Panc1 (cell line): ENCODE data around the gene PRPS1L1. TPM values are rescaled to one million over a fixed set of nuclear protein-coding genes. Genes with fewer than 3 reads are reported as not detected.

Experiments
- ATAC-seq: fragments of 200-7000 bp; cut with Tn5 transposase; 2 replicates; pipeline ENCODE4 v1.9.1; 2020; ENCODE audit warnings: mild to moderate bottlenecking, moderate library complexity
- Bru-seq: library from RNA; stranded (reverse); fragments of 400-500 nt; gene quantifications from one replicate; lab custom pipeline; 2021; lab: Mats Ljungman, UMichigan
- BruChase-seq, 2 experiments: library from RNA; stranded (reverse); fragments of 400-500 nt; gene quantifications; one replicate each; lab custom pipeline; 2021; lab: Mats Ljungman, UMichigan
- BruUV-seq: library from RNA; stranded (reverse); fragments of 400-500 nt; replicated peaks from 2 replicates; lab custom pipeline; 2021; lab: Mats Ljungman, UMichigan
- CTCF ChIA-PET: fragments of 300-600 bp; sonication (Branson Sonifier 250); formaldehyde crosslinking; loops from one replicate; lab custom pipeline; 2022; ENCODE audit warnings: antibody characterized with exemption; lab: Charles Lee
- POLR2A ChIA-PET: fragments of 300-600 bp; sonication (Branson Sonifier 250); formaldehyde crosslinking; loops from one replicate; lab custom pipeline; 2022; ENCODE audit warnings: antibody characterized with exemption; lab: Charles Lee
- DNase-seq: peaks from one replicate; pipeline ENCODE4 v3.0.0-alpha.2; 2010; ENCODE audit warnings: low read depth, low spot score
- H3K27ac ChIP-seq: 2 replicates; pipeline ENCODE4 v1.5.1; 2011; ENCODE audit warnings: mild to moderate bottlenecking, low read length, inconsistent platforms
- H3K27me3 ChIP-seq: fragments of 200-500 bp; sonication (Bioruptor generic); 2 replicates; pipeline ENCODE4 v1.6.0; 2014; ENCODE audit warnings: low read length, inconsistent platforms; ENCODE audit not compliant: control insufficient read depth, insufficient read depth
- H3K36me3 ChIP-seq: fragments of 200-500 bp; sonication (Bioruptor generic); 2 replicates; pipeline ENCODE4 v1.5.1; 2014; ENCODE audit warnings: inconsistent platforms, mild to moderate bottlenecking, low read length, moderate library complexity; ENCODE audit not compliant: control insufficient read depth, insufficient read depth
- H3K4me1 ChIP-seq: 2 replicates; pipeline ENCODE4 v1.5.1; 2011; ENCODE audit warnings: inconsistent platforms, mild to moderate bottlenecking, low read length, moderate library complexity; ENCODE audit not compliant: control insufficient read depth, insufficient read depth
- H3K4me3 ChIP-seq, 2 experiments: 2 replicates each; pipeline ENCODE4 v1.5.1; 2011 to 2012; ENCODE audit warnings: low read depth in 2 of 2, low read length in 2 of 2, mild to moderate bottlenecking in 2 of 2, inconsistent platforms in 1 of 2, moderate library complexity in 1 of 2
- H3K9me3 ChIP-seq: fragments of 200-500 bp; sonication (Bioruptor generic); 2 replicates; pipeline ENCODE4 v1.5.1; 2014; ENCODE audit warnings: low read depth, mild to moderate bottlenecking, inconsistent platforms, low read length, moderate library complexity; ENCODE audit not compliant: control insufficient read depth, insufficient read depth
- POLR2AphosphoS5 ChIP-seq: IDR thresholded peaks from 2 replicates; pipeline ENCODE4 v1.6.1; 2012; ENCODE audit warnings: mild to moderate bottlenecking, low read depth, low read length, moderate library complexity
- SIN3A ChIP-seq: IDR thresholded peaks from 2 replicates; pipeline ENCODE4 v1.6.1; 2012; ENCODE audit warnings: low read depth, mild to moderate bottlenecking, low read length, moderate library complexity, borderline replicate concordance; ENCODE audit not compliant: insufficient read depth
- TCF7L2 ChIP-seq: IDR thresholded peaks from 2 replicates; pipeline ENCODE4 v1.6.1; 2011; ENCODE audit warnings: mild to moderate bottlenecking, low read depth, low read length, inconsistent platforms
- in situ Hi-C: cut with HindIII; loops from 2 replicates; pipeline ENCODE4 v1.10.0; 2016; ENCODE audit warnings: low sequenced_read_pairs, low pct_unique_long_range_greater_than_20kb
- intact Hi-C: fragments of 100-400 bp; cut with micrococcal nuclease; formaldehyde crosslinking; loops from one replicate; pipeline ENCODE4 v1.10.0; 2022; ENCODE audit not compliant: unreplicated experiment
- long read RNA-seq: library from polyadenylated mRNA; unstranded; transcript quantifications from one replicate; pipeline ENCODE4 v2.0.0, GENCODE V29; 2021; ENCODE audit not compliant: unreplicated experiment
- polyA plus RNA-seq: library from polyadenylated mRNA; unstranded; fragments of >200 nt; gene quantifications from one replicate; pipeline ENCODE4 v1.2.1, GENCODE V29; 2012; ENCODE audit warnings: missing spikeins; ENCODE audit not compliant: insufficient read length
- total RNA-seq: library from RNA; stranded (reverse); gene quantifications from one replicate; pipeline ENCODE4 v1.2.1, GENCODE V29; 2021; ENCODE audit not compliant: unreplicated experiment
- TF ChIP-seq, protein P1 (sequence below), 2 experiments: IDR thresholded peaks; 2 replicates each; pipeline ENCODE4 v1.6.1; 2011 to 2012; ENCODE audit warnings: low read depth in 2 of 2, control low read depth in 1 of 2, low read length in 1 of 2, mild to moderate bottlenecking in 1 of 2, moderate library complexity in 1 of 2; ENCODE audit not compliant: insufficient read depth in 1 of 2
- TF ChIP-seq, protein P2 (sequence below): fragments of 450-650 bp; IDR thresholded peaks from 2 replicates; pipeline ENCODE4 v1.5.1; 2017; ENCODE audit warnings: mild to moderate bottlenecking

The PRPS1L1 gene
- total RNA-seq (not detected), Bru-seq, nascent RNA (not detected), BruChase-seq, experiment 1, labeled RNA remaining after a 2-hour chase (not detected), BruChase-seq, experiment 2, labeled RNA remaining after a 6-hour chase (not detected)
- not detected for polyA plus RNA-seq
- long read RNA-seq = 0 reads

DNA sequence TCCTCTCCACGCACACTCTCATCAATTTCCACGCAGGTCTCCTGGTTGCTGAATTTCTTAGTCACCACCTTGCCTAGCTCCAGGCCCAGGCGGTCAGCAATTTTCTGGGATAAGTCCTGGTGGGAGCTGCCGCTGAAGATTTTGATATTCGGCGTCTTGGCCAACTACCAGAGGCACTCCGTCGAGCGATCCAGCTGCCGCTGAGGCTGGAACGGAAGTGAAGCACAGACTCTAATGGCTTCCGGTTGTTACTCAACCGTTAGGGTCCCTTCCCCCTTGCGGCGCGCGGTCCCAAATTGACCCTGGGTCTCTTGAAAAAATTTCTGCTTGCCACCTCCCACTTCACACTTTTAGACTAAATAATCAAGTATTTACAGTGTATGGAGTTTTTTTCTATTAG is at the start of gene PRPS1L1:
PRPS1L1 (minus strand) TSS at position 219 of the 400 bp plus-strand sequence.
- POLR2A ChIA-PET = no interaction called here
- no peak for DNase-seq
- TF ChIP-seq SIN3A (no peak), POLR2AphosphoS5 (no peak), TCF7L2 (no peak)
- TF ChIP-seq, protein P1, sequence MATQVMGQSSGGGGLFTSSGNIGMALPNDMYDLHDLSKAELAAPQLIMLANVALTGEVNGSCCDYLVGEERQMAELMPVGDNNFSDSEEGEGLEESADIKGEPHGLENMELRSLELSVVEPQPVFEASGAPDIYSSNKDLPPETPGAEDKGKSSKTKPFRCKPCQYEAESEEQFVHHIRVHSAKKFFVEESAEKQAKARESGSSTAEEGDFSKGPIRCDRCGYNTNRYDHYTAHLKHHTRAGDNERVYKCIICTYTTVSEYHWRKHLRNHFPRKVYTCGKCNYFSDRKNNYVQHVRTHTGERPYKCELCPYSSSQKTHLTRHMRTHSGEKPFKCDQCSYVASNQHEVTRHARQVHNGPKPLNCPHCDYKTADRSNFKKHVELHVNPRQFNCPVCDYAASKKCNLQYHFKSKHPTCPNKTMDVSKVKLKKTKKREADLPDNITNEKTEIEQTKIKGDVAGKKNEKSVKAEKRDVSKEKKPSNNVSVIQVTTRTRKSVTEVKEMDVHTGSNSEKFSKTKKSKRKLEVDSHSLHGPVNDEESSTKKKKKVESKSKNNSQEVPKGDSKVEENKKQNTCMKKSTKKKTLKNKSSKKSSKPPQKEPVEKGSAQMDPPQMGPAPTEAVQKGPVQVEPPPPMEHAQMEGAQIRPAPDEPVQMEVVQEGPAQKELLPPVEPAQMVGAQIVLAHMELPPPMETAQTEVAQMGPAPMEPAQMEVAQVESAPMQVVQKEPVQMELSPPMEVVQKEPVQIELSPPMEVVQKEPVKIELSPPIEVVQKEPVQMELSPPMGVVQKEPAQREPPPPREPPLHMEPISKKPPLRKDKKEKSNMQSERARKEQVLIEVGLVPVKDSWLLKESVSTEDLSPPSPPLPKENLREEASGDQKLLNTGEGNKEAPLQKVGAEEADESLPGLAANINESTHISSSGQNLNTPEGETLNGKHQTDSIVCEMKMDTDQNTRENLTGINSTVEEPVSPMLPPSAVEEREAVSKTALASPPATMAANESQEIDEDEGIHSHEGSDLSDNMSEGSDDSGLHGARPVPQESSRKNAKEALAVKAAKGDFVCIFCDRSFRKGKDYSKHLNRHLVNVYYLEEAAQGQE (IDR thresholded peaks at IDR 0.05; ENCODE audit: insufficient read depth in 1 of 2, low read depth in 2 of 2, low read length in 1 of 2) = no peak
- TF ChIP-seq, protein P2, sequence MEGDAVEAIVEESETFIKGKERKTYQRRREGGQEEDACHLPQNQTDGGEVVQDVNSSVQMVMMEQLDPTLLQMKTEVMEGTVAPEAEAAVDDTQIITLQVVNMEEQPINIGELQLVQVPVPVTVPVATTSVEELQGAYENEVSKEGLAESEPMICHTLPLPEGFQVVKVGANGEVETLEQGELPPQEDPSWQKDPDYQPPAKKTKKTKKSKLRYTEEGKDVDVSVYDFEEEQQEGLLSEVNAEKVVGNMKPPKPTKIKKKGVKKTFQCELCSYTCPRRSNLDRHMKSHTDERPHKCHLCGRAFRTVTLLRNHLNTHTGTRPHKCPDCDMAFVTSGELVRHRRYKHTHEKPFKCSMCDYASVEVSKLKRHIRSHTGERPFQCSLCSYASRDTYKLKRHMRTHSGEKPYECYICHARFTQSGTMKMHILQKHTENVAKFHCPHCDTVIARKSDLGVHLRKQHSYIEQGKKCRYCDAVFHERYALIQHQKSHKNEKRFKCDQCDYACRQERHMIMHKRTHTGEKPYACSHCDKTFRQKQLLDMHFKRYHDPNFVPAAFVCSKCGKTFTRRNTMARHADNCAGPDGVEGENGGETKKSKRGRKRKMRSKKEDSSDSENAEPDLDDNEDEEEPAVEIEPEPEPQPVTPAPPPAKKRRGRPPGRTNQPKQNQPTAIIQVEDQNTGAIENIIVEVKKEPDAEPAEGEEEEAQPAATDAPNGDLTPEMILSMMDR = no peak
- Histone ChIP-seq H3K4me3 (no peak within 1 kb of the TSS), H3K27ac (no peak within 1 kb of the TSS), H3K4me1 (no peaks in the 10 kb centered on the region), H3K36me3 (no peaks in the 10 kb centered on the region), H3K27me3 (no peaks in the 10 kb centered on the region), H3K9me3 (no peaks in the 10 kb centered on the region)
- BruUV-seq = no TSS peak
- in situ Hi-C loops (no loop called here), intact Hi-C loops (no loop called here)
- CTCF ChIA-PET = no interaction called here
- ATAC-seq = no peak

DNA sequence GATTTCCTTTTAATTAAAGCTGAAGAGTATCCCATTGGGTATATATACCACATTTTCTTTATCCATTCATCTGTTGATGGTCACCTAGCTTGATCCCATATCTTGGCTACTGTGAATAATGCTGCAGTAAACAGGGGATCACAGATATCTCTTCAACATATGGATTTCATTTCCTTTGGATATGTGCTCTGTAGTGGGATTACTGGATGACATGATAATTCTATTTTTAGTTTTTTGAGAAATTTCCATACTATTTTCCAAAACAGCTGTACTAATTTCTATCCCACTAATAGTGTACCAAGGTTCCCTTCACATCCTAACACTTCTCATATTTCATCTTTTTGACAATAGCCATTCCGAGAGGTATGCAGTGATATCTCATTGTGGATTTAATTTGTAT is 48.8 kb upstream of the PRPS1L1 start:
- TF ChIP-seq, protein P1 (IDR thresholded peaks at IDR 0.05; ENCODE audit: insufficient read depth in 1 of 2, low read depth in 2 of 2, low read length in 1 of 2) = no peak
- no peak for TF ChIP-seq SIN3A
- no peak for TF ChIP-seq POLR2AphosphoS5
- no peak for TF ChIP-seq TCF7L2
- TF ChIP-seq, protein P2 = no peak
- in situ Hi-C loops = no loop called here
- ChIA-PET POLR2A (no interaction called here), CTCF (no interaction called here)
- Histone ChIP-seq H3K4me3 (no peak overlapping the region), H3K4me1 (no peaks in the 10 kb centered on the region), H3K36me3 (no peaks in the 10 kb centered on the region), H3K27me3 (no peaks in the 10 kb centered on the region), H3K27ac (no peak overlapping the region), H3K9me3 (peaks cover 7% of the 10 kb centered on the region; the same call in 1 of the 2 replicates)
- BruUV-seq = no TSS peak
- no peak for DNase-seq
- ATAC-seq = no peak
- intact Hi-C loops = no loop called here
